ENCODE measurements around the gene LRIG1. TPM values are rescaled to one million over a fixed set of nuclear protein-coding genes. Genes with fewer than 3 reads are reported as not detected.

Gene LRIG1
- total and polyA plus RNA-seq, 10 of the 15 experiments (the other 5 are each of a cell fraction or from before 2014, with no cell fraction given) = 0.84 to 16.4 (median 8.1) TPM

DNA sequence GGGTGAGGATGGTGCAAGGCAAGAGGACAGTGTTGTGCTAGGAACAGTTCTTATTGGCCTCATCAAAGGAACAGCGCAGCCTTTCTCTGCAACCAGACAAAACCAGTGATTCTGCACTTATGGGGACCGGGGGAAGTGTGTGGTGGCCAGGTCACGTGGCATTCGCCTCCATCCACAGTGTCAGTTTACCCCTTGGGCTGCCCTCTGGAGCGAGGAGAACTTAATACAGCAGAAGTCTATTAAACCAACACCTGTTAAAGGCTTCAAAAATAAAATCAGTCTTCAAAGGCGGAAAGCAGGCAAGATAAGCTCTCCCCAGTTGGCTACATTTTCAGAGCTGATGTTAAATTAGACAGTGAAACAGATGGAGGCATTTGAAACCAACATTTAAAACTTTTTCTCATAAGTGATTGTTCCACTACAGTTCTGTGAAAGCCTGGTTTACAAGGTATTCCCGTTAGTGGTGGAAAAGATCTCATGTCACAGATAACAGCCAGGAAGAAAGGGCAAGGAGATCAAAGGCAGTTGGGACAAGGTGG, 75.2 kb downstream of the LRIG1 start:
- no peak for FAIRE-seq
- TF ChIP-seq, protein P1, sequence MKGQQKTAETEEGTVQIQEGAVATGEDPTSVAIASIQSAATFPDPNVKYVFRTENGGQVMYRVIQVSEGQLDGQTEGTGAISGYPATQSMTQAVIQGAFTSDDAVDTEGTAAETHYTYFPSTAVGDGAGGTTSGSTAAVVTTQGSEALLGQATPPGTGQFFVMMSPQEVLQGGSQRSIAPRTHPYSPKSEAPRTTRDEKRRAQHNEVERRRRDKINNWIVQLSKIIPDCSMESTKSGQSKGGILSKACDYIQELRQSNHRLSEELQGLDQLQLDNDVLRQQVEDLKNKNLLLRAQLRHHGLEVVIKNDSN (IDR thresholded peaks at IDR 0.05; ENCODE audit: borderline replicate concordance, extremely low read length, insufficient read depth, low read depth, low read length) = peak; percentile 5
- TF ChIP-seq TCF12 (IDR thresholded peaks at IDR 0.05; ENCODE audit: low read depth, low read length) = no peak
- RAD21 ChIA-PET (ENCODE audit: unreplicated experiment) = no interaction called here

GRCh38 chr3:66425032-66425431, 75.8 kb downstream of the LRIG1 start:
- RAD21 ChIA-PET (ENCODE audit: unreplicated experiment) = no interaction called here
- Histone ChIP-seq H3K9me3 (replicated peaks; ENCODE audit: control insufficient read depth, insufficient read depth, low read length) (peaks cover 7% of the 10 kb centered on the region; the same call in 2 of the 3 replicates), H3K4me3 (no peak overlapping the region), H4K20me1 (ENCODE audit: control insufficient read depth, insufficient read depth) (no peaks in the 10 kb centered on the region), H3K36me3 (ENCODE audit: control insufficient read depth in 2 of 2, insufficient read depth in 2 of 2, low read length in 1 of 2) (no peaks in the 10 kb centered on the region), H3K27me3 (replicated peaks in 1 of 2; ENCODE audit: control insufficient read depth in 2 of 2, insufficient read depth in 2 of 2, low read length in 1 of 2) (no peaks in the 10 kb centered on the region), H2AFZ (ENCODE audit: control insufficient read depth, low read depth, low read length) (no peak overlapping the region), H3K4me1 (ENCODE audit: control insufficient read depth, insufficient read depth, low read length) (no peaks in the 10 kb centered on the region), H3K27ac (ENCODE audit: control insufficient read depth, insufficient read depth) (no peak overlapping the region), H3K79me2 (ENCODE audit: control insufficient read depth, insufficient read depth, low read length) (no peaks in the 10 kb centered on the region), H3K4me2 (ENCODE audit: control insufficient read depth, insufficient read depth) (no peak overlapping the region), H3K9ac (ENCODE audit: control insufficient read depth, insufficient read depth, low read length) (no peak overlapping the region)
- FAIRE-seq (no peak), ATAC-seq (no peak), DNase-seq (ENCODE audit: low read depth, low spot score) (no peak)
- BruUV-seq (replicated peaks) = no TSS peak
- POLR2A ChIA-PET = no interaction called here
- WGBS (ENCODE audit: insufficient coverage, insufficient replicate concordance, low lambda C conversion rate, missing lambda C conversion rate) = 72% methylated on average over 5 of the region's 5 CpGs
- SMC1A ChIA-PET (ENCODE audit: uncharacterized antibody, unreplicated experiment) = interaction anchor here (0.8 to 1.1 kb wide), 3 partner anchors 10 to 385 kb away, joined by 3 read pairs; no protein-coding TSS in a partner anchor
- in situ Hi-C loops (cut with MboI) = no loop called here
- intact Hi-C loops (cut with micrococcal nuclease; ENCODE audit: unreplicated experiment) = no loop called here
- CTCF ChIA-PET = interaction anchor here (0.7 to 1.5 kb wide), 6 partner anchors 17 to 170 kb away, joined by 3 to 4 read pairs (median 3); no protein-coding TSS in a partner anchor
- TF ChIP-seq MXI1 (IDR thresholded peaks at IDR 0.05; ENCODE audit: low read depth, low read length) (no peak), FOXM1 (IDR thresholded peaks at IDR 0.05; ENCODE audit: low read depth, low read length) (no peak), BMI1 (IDR thresholded peaks at IDR 0.05; ENCODE audit: borderline replicate concordance) (no peak), RFX5 (IDR thresholded peaks at IDR 0.05; ENCODE audit: low read depth, low read length) (no peak), SMAD5 (IDR thresholded peaks at IDR 0.05; ENCODE audit: low read depth) (no peak), IKZF1 (conservative IDR thresholded peaks at IDR 0.05) (no peak), CBFB (IDR thresholded peaks at IDR 0.05; ENCODE audit: low read depth) (no peak), HCFC1 (IDR thresholded peaks at IDR 0.05; ENCODE audit: low read length) (no peak), ZNF384 (IDR thresholded peaks at IDR 0.05; ENCODE audit: borderline replicate concordance, low read depth, low read length) (no peak), RAD51 (IDR thresholded peaks at IDR 0.05) (no peak)
- TF ChIP-seq, protein P2, sequence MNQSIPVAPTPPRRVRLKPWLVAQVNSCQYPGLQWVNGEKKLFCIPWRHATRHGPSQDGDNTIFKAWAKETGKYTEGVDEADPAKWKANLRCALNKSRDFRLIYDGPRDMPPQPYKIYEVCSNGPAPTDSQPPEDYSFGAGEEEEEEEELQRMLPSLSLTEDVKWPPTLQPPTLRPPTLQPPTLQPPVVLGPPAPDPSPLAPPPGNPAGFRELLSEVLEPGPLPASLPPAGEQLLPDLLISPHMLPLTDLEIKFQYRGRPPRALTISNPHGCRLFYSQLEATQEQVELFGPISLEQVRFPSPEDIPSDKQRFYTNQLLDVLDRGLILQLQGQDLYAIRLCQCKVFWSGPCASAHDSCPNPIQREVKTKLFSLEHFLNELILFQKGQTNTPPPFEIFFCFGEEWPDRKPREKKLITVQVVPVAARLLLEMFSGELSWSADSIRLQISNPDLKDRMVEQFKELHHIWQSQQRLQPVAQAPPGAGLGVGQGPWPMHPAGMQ (IDR thresholded peaks at IDR 0.05; ENCODE audit: borderline replicate concordance) = no peak

More for the DNA sequence above, 75.2 kb downstream of the LRIG1 start:
- Histone ChIP-seq H3K36me3 (ENCODE audit: control insufficient read depth in 2 of 2, insufficient read depth in 2 of 2, low read length in 1 of 2) (no peaks in the 10 kb centered on the region), H4K20me1 (ENCODE audit: control insufficient read depth, insufficient read depth) (no peaks in the 10 kb centered on the region), H3K4me1 (ENCODE audit: control insufficient read depth, insufficient read depth, low read length) (no peaks in the 10 kb centered on the region), H3K4me3 (no peak overlapping the region), H3K9me3 (replicated peaks; ENCODE audit: control insufficient read depth, insufficient read depth, low read length) (peaks cover 5% of the 10 kb centered on the region; the same call in 2 of the 3 replicates), H3K79me2 (ENCODE audit: control insufficient read depth, insufficient read depth, low read length) (no peaks in the 10 kb centered on the region), H3K9ac (ENCODE audit: control insufficient read depth, insufficient read depth, low read length) (no peak overlapping the region), H3K27me3 (replicated peaks in 1 of 2; ENCODE audit: control insufficient read depth in 2 of 2, insufficient read depth in 2 of 2, low read length in 1 of 2) (no peaks in the 10 kb centered on the region), H3K27ac (ENCODE audit: control insufficient read depth, insufficient read depth) (no peak overlapping the region), H2AFZ (ENCODE audit: control insufficient read depth, low read depth, low read length) (no peak overlapping the region), H3K4me2 (ENCODE audit: control insufficient read depth, insufficient read depth) (no peak overlapping the region)
- ATAC-seq = no peak
- POLR2A ChIA-PET = no interaction called here
- CTCF ChIA-PET = interaction anchor here (0.7 to 1.5 kb wide), 4 partner anchors 17 to 171 kb away, joined by 3 to 4 read pairs (median 3); no protein-coding TSS in a partner anchor
- intact Hi-C loops (cut with micrococcal nuclease; ENCODE audit: unreplicated experiment) (no loop called here), in situ Hi-C loops (cut with MboI) (no loop called here)
- BruUV-seq (replicated peaks) = no TSS peak
- SMC1A ChIA-PET (ENCODE audit: uncharacterized antibody, unreplicated experiment) = interaction anchor here (0.8 to 1.3 kb wide), 3 partner anchors 14 to 384 kb away, joined by 3 read pairs; no protein-coding TSS in a partner anchor
- no peak for DNase-seq (ENCODE audit: low read depth, low spot score)
- 52% methylated on average over 7 of the region's 7 CpGs for WGBS (ENCODE audit: insufficient coverage, insufficient replicate concordance, low lambda C conversion rate, missing lambda C conversion rate)
